Hepatocyte (in vitro differentiated cells): ENCODE measurements around the gene TACSTD2.

Experiments used
- CTCF ChIP-seq: fragments of 200-600 bp; sonication (generic); IDR thresholded peaks from 2 replicates; pipeline ENCODE4 v1.5.1; 2016; ENCODE audit warnings: antibody characterized with exemption, mild to moderate bottlenecking; ENCODE audit not compliant: poor library complexity
- EZH2 ChIP-seq: fragments of 200-600 bp; sonication (generic); IDR thresholded peaks from 2 replicates; pipeline ENCODE4 v1.6.1; 2016; ENCODE audit warnings: antibody characterized with exemption, mild to moderate bottlenecking, borderline replicate concordance
- EZH2phosphoT487 ChIP-seq: fragments of 200-600 bp; sonication (generic); IDR thresholded peaks from one replicate; pipeline ENCODE4 v1.6.1; 2018; ENCODE audit warnings: antibody characterized with exemption, mild to moderate bottlenecking, low read depth, moderate library complexity; ENCODE audit not compliant: unreplicated experiment, severe bottlenecking

- TF ChIP-seq CTCF = no peak
- no peak for TF ChIP-seq EZH2phosphoT487
- no peak for TF ChIP-seq EZH2
Observed at GRCh38 chr1:58585581-58586151, 8.6 kb upstream of the TACSTD2 start.
